ENCODE data around the gene SLC44A1.

SLC44A1 gene

DNA sequence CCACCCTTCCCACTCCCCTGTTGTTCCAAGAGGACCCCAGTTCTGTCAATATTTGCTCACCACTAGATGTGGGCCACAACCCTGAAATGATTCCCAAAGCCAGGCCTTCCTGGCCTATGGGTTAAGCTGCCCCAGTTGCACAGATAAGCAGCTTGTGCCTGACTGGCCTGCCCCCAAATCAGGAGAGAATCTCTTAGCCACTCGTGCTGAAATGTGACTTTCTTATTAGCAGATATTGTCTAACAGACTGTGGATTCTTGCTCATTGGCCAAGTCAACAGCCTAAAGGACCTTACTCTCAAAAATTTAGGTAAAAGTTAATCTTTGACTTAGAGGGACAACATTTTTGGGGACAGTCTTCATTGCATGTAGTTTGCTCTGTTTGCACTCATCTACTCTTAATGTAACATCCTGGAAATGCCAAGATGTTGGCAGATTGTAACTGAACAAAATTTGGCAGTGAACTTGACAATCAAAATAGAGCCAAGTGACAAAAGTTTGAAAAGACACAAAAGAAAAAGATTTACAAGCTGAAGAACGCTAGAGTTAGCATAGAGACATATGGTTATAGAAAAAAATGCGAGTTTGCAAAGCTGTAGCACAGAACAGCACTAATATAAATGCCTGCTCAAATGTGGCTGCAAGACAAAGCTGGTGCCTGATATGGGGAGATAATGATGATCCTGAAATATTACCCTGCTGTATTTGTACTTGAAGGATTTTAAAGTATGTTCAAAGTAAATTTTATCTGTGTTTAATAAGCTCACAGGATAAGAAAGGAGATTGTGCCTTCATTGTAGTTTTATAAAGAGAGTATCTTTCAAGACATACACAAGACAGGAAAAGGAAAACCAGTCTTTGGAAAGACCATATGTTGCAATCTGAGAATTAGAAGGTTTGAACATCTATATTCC lies 174.4 kb downstream of the SLC44A1 start:
- Histone ChIP-seq H3K4me2 (ENCODE audit: insufficient read depth, low read length, poor library complexity, severe bottlenecking) (no peak overlapping the region), H2BK15ac (ENCODE audit: low read length) (no peak overlapping the region), H4K91ac (ENCODE audit: low read depth, low read length, poor library complexity) (no peak overlapping the region), H3K27me3 (ENCODE audit: control insufficient read depth in 3 of 3, insufficient read depth in 3 of 3, low read depth in 1 of 3, low read length in 3 of 3) (peaks cover 0 to 3% (median 0%) of the 10 kb centered on the region in 3 experiments), H2BK12ac (ENCODE audit: low read length) (no peak overlapping the region), H3K18ac (ENCODE audit: low read length) (no peak overlapping the region), H2AK5ac (ENCODE audit: low read depth, low read length) (no peak overlapping the region), H3K23ac (ENCODE audit: low read depth, low read length, poor library complexity) (no peak overlapping the region), H3K36me3 (replicated peaks in 1 of 2; ENCODE audit: control insufficient read depth in 2 of 2, insufficient read depth in 2 of 2, low read length in 2 of 2) (no peaks in the 10 kb centered on the region), H2AFZ (ENCODE audit: low read length) (no peak overlapping the region), H3K14ac (ENCODE audit: low read length) (no peak overlapping the region), H3K79me1 (ENCODE audit: low read depth, low read length) (no peaks in the 10 kb centered on the region), H2BK5ac (ENCODE audit: low read length) (no peak overlapping the region), H4K8ac (ENCODE audit: low read depth, low read length) (no peak overlapping the region), H3K9ac (ENCODE audit: low read depth, low read length, poor library complexity) (no peak overlapping the region), H2BK120ac (ENCODE audit: low read depth, low read length) (no peak overlapping the region), H3K4ac (ENCODE audit: low read length) (no peak overlapping the region), H3K9me3 (replicated peaks in 1 of 2; ENCODE audit: control insufficient read depth in 2 of 2, insufficient read depth in 1 of 2, low read depth in 1 of 2, low read length in 2 of 2) (no peaks in the 10 kb centered on the region), H3K4me1 (ENCODE audit: control insufficient read depth in 2 of 2, insufficient read depth in 1 of 2, low read depth in 1 of 2, low read length in 2 of 2) (peaks cover 0 to 3% of the 10 kb centered on the region in 2 donors), H3K4me3 (ENCODE audit: low read length in 2 of 2) (no peak overlapping the region), H3K27ac (replicated peaks; ENCODE audit: low read length) (no peak overlapping the region)
- DNase-seq (ENCODE audit: low spot score): no peak
- no CpG with 5 or more reads among the region's 3 CpGs for WGBS, 2 donors (ENCODE audit: extremely low coverage in 2 of 2, insufficient read length in 2 of 2, insufficient replicate concordance in 1 of 2)

DNA sequence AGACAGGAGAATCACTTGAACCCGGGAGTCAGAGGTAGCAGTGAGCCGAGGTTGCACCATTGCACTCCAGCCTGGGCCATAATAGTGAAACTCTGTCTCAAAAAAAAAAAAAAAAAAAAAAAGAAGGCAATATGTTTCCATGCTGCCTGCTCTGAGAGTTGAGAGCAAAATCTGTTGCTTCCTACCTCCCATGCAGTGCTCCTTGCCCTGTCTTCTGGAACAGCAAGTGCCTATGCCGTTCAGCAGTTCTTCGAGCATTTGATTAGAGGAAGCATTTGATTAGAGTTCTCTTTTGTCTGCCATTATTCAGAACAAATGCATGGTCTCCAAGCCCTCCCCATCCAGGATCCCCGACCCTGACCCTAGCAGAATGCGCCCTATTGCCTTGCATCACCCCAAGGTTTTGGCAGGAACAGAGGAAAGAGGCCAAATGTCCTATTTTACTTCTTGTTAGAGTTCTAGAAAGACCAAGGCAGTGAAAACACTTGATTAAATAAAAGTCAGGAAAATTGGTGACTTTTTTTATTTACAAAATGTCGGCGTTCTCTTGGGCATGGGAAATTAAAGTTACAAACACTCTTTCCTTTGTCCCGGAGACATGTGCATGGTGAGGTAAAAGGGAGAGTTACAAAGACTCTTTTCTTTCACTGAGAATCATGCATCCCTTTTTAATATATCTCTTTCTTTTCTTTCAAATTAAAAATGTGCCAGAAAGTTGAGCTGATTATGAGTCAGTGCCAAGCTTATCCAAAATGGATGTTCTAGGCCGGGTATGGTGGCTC lies 175.6 kb downstream of the SLC44A1 start:
- Histone ChIP-seq H3K9ac (ENCODE audit: low read depth, low read length, poor library complexity) (no peak overlapping the region), H2BK5ac (ENCODE audit: low read length) (no peak overlapping the region), H3K27me3 (ENCODE audit: control insufficient read depth in 3 of 3, insufficient read depth in 3 of 3, low read depth in 1 of 3, low read length in 3 of 3) (peaks cover 0 to 3% (median 0%) of the 10 kb centered on the region in 3 experiments), H3K23ac (ENCODE audit: low read depth, low read length, poor library complexity) (no peak overlapping the region), H2BK120ac (ENCODE audit: low read depth, low read length) (no peak overlapping the region), H2BK12ac (ENCODE audit: low read length) (no peak overlapping the region), H3K4me1 (ENCODE audit: control insufficient read depth in 2 of 2, insufficient read depth in 1 of 2, low read depth in 1 of 2, low read length in 2 of 2) (peaks cover 0 to under 1% of the 10 kb centered on the region in 2 donors), H2BK15ac (ENCODE audit: low read length) (no peak overlapping the region), H3K4me2 (ENCODE audit: insufficient read depth, low read length, poor library complexity, severe bottlenecking) (no peak overlapping the region), H3K4me3 (ENCODE audit: low read length in 2 of 2) (no peak overlapping the region), H3K9me3 (replicated peaks in 1 of 2; ENCODE audit: control insufficient read depth in 2 of 2, insufficient read depth in 1 of 2, low read depth in 1 of 2, low read length in 2 of 2) (no peaks in the 10 kb centered on the region), H3K14ac (ENCODE audit: low read length) (no peak overlapping the region), H2AK5ac (ENCODE audit: low read depth, low read length) (no peak overlapping the region), H3K27ac (replicated peaks; ENCODE audit: low read length) (no peak overlapping the region), H3K36me3 (replicated peaks in 1 of 2; ENCODE audit: control insufficient read depth in 2 of 2, insufficient read depth in 2 of 2, low read length in 2 of 2) (no peaks in the 10 kb centered on the region), H4K91ac (ENCODE audit: low read depth, low read length, poor library complexity) (no peak overlapping the region), H2AFZ (ENCODE audit: low read length) (no peak overlapping the region), H3K18ac (ENCODE audit: low read length) (no peak overlapping the region), H3K4ac (ENCODE audit: low read length) (no peak overlapping the region), H3K79me1 (ENCODE audit: low read depth, low read length) (no peaks in the 10 kb centered on the region), H4K8ac (ENCODE audit: low read depth, low read length) (no peak overlapping the region)
- no peak for DNase-seq (ENCODE audit: low spot score)
- no CpG with 5 or more reads among the region's 10 CpGs for WGBS, 2 donors (ENCODE audit: extremely low coverage in 2 of 2, insufficient read length in 2 of 2, insufficient replicate concordance in 1 of 2)

GRCh38 chr9:105421154-105421553 lies 176.7 kb downstream of the SLC44A1 start:
- Histone ChIP-seq H2BK120ac (ENCODE audit: low read depth, low read length) (no peak overlapping the region), H3K4me3 (ENCODE audit: low read length in 2 of 2) (no peak overlapping the region), H3K27ac (replicated peaks; ENCODE audit: low read length) (no peak overlapping the region), H2BK15ac (ENCODE audit: low read length) (no peak overlapping the region), H3K9me3 (replicated peaks in 1 of 2; ENCODE audit: control insufficient read depth in 2 of 2, insufficient read depth in 1 of 2, low read depth in 1 of 2, low read length in 2 of 2) (no peaks in the 10 kb centered on the region), H3K18ac (ENCODE audit: low read length) (no peak overlapping the region), H3K27me3 (ENCODE audit: control insufficient read depth in 3 of 3, insufficient read depth in 3 of 3, low read depth in 1 of 3, low read length in 3 of 3) (peaks cover 0 to 3% (median 0%) of the 10 kb centered on the region in 3 experiments), H2BK5ac (ENCODE audit: low read length) (no peak overlapping the region), H2AK5ac (ENCODE audit: low read depth, low read length) (no peak overlapping the region), H3K4ac (ENCODE audit: low read length) (no peak overlapping the region), H4K91ac (ENCODE audit: low read depth, low read length, poor library complexity) (no peak overlapping the region), H2AFZ (ENCODE audit: low read length) (no peak overlapping the region), H3K14ac (ENCODE audit: low read length) (no peak overlapping the region), H3K79me1 (ENCODE audit: low read depth, low read length) (no peaks in the 10 kb centered on the region), H2BK12ac (ENCODE audit: low read length) (no peak overlapping the region), H3K36me3 (replicated peaks in 1 of 2; ENCODE audit: control insufficient read depth in 2 of 2, insufficient read depth in 2 of 2, low read length in 2 of 2) (no peaks in the 10 kb centered on the region), H3K4me1 (ENCODE audit: control insufficient read depth in 2 of 2, insufficient read depth in 1 of 2, low read depth in 1 of 2, low read length in 2 of 2) (no peaks in the 10 kb centered on the region), H3K9ac (ENCODE audit: low read depth, low read length, poor library complexity) (no peak overlapping the region), H3K4me2 (ENCODE audit: insufficient read depth, low read length, poor library complexity, severe bottlenecking) (no peak overlapping the region), H3K23ac (ENCODE audit: low read depth, low read length, poor library complexity) (no peak overlapping the region), H4K8ac (ENCODE audit: low read depth, low read length) (no peak overlapping the region)
- DNase-seq (ENCODE audit: low spot score): no peak
- WGBS, 2 donors (ENCODE audit: extremely low coverage in 2 of 2, insufficient read length in 2 of 2, insufficient replicate concordance in 1 of 2): no CpG with 5 or more reads among the region's 2 CpGs

DNA sequence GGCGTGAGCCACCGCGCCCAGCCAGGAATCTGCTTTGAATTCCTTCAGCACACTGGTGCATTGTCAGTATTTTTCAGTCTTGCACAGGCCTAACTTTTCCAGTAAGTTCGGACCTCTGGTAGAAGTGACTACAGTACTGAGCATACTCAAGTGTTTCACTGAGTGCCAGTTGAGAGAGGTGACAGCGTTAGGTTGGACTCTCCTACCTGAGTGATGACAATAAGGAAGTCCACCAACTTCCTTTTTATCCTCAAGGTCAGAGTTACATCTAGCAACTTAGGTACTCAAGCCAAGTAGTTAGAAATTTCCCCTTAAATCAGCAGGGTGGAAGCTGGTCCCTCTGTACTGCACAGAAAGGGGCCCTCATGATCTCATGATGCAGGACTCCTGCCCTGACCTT lies 177.4 kb downstream of the SLC44A1 start:
- no peaks in the 10 kb centered on the region for H3K36me3 ChIP-seq (replicated peaks in 1 of 2; ENCODE audit: control insufficient read depth in 2 of 2, insufficient read depth in 2 of 2, low read length in 2 of 2)
- no peaks in the 10 kb centered on the region for H3K9me3 ChIP-seq (replicated peaks in 1 of 2; ENCODE audit: control insufficient read depth in 2 of 2, insufficient read depth in 1 of 2, low read depth in 1 of 2, low read length in 2 of 2)
- no peaks in the 10 kb centered on the region for H3K79me1 ChIP-seq (ENCODE audit: low read depth, low read length)
- no peak overlapping the region for H3K14ac ChIP-seq (ENCODE audit: low read length)
- WGBS, 2 donors (ENCODE audit: extremely low coverage in 2 of 2, insufficient read length in 2 of 2, insufficient replicate concordance in 1 of 2): no CpG with 5 or more reads among the region's 5 CpGs
- no peak overlapping the region for H2BK5ac ChIP-seq (ENCODE audit: low read length)
- no peak overlapping the region for H3K9ac ChIP-seq (ENCODE audit: low read depth, low read length, poor library complexity)
- H3K23ac ChIP-seq (ENCODE audit: low read depth, low read length, poor library complexity): no peak overlapping the region
- no peak overlapping the region for H2BK15ac ChIP-seq (ENCODE audit: low read length)
- H3K4me1 ChIP-seq (ENCODE audit: control insufficient read depth in 2 of 2, insufficient read depth in 1 of 2, low read depth in 1 of 2, low read length in 2 of 2): no peaks in the 10 kb centered on the region
- H3K4me2 ChIP-seq (ENCODE audit: insufficient read depth, low read length, poor library complexity, severe bottlenecking): no peak overlapping the region
- no peak overlapping the region for H3K4ac ChIP-seq (ENCODE audit: low read length)
- H2AK5ac ChIP-seq (ENCODE audit: low read depth, low read length): no peak overlapping the region
- no peak overlapping the region for H4K8ac ChIP-seq (ENCODE audit: low read depth, low read length)
- no peak overlapping the region for H2BK12ac ChIP-seq (ENCODE audit: low read length)
- H3K4me3 ChIP-seq (ENCODE audit: low read length in 2 of 2): no peak overlapping the region
- no peak overlapping the region for H3K18ac ChIP-seq (ENCODE audit: low read length)
- H4K91ac ChIP-seq (ENCODE audit: low read depth, low read length, poor library complexity): no peak overlapping the region
- H3K27ac ChIP-seq (replicated peaks; ENCODE audit: low read length): no peak overlapping the region
- H3K27me3 ChIP-seq (ENCODE audit: control insufficient read depth in 3 of 3, insufficient read depth in 3 of 3, low read depth in 1 of 3, low read length in 3 of 3): peaks cover 0 to 3% (median 0%) of the 10 kb centered on the region in 3 experiments
- DNase-seq (ENCODE audit: low spot score): no peak
- H2BK120ac ChIP-seq (ENCODE audit: low read depth, low read length): no peak overlapping the region
- no peak overlapping the region for H2AFZ ChIP-seq (ENCODE audit: low read length)
